Measurements from ENCODE around the gene TXNRD2.
"Not testable (repeated sequence)": the region's sequence is repeated elsewhere in the genome, so short reads cannot be mapped to it uniquely, and the experiment has no call there.

TXNRD2 gene

GRCh38 chr22:19927696-19928095 is 13.9 kb downstream of the TXNRD2 start:
- Histone ChIP-seq H3K9me3 (ENCODE audit: control insufficient read depth, low read length) (no peaks in the 10 kb centered on the region), H3K18ac (ENCODE audit: low read depth in 1 of 2, low read length in 2 of 2) (no peak overlapping the region), H3K23ac (ENCODE audit: low read length in 2 of 2) (no peak overlapping the region), H3K4me2 (ENCODE audit: low read length, poor library complexity, severe bottlenecking) (no peak overlapping the region), H2BK120ac (ENCODE audit: low read depth, low read length) (no peak overlapping the region), H3K27me3 (ENCODE audit: control insufficient read depth in 1 of 2, insufficient read depth in 1 of 2, low read length in 2 of 2) (no peaks in the 10 kb centered on the region), H2BK15ac (ENCODE audit: low read depth, poor library complexity, severe bottlenecking) (no peak overlapping the region), H3K27ac (ENCODE audit: low read length, poor library complexity, severe bottlenecking) (no peak overlapping the region), H3K4me1 (ENCODE audit: control insufficient read depth, insufficient read depth, low read depth, low read length) (no peaks in the 10 kb centered on the region), H2BK5ac (ENCODE audit: low read depth, low read length, poor library complexity, severe bottlenecking) (no peak overlapping the region), H3K14ac (ENCODE audit: low read length in 2 of 2) (no peak overlapping the region), H4K91ac (ENCODE audit: low read length) (no peak overlapping the region), H3K79me1 (replicated peaks; ENCODE audit: low read length, poor library complexity, severe bottlenecking) (peaks cover 4% of the 10 kb centered on the region), H3K9ac (ENCODE audit: low read length) (no peak overlapping the region), H2BK12ac (ENCODE audit: low read length in 2 of 2) (no peak overlapping the region), H4K8ac (ENCODE audit: low read length) (no peak overlapping the region), H3K36me3 (ENCODE audit: control insufficient read depth in 1 of 2, insufficient read depth in 2 of 2, low read depth in 1 of 2, low read length in 2 of 2) (peaks cover 7 to 12% of the 10 kb centered on the region in 2 experiments), H3K4me3 (ENCODE audit: insufficient read depth in 1 of 2, low read depth in 1 of 2, low read length in 2 of 2) (no peak overlapping the region), H2AFZ (ENCODE audit: low read depth, low read length) (no peak overlapping the region), H3K4ac (ENCODE audit: low read depth in 1 of 2, low read length in 2 of 2) (no peak overlapping the region), H2AK5ac (ENCODE audit: low read length, severe bottlenecking) (no peak overlapping the region)
- no peak for DNase-seq
- WGBS = 100% methylated on average over 2 of the region's 7 CpGs

DNA sequence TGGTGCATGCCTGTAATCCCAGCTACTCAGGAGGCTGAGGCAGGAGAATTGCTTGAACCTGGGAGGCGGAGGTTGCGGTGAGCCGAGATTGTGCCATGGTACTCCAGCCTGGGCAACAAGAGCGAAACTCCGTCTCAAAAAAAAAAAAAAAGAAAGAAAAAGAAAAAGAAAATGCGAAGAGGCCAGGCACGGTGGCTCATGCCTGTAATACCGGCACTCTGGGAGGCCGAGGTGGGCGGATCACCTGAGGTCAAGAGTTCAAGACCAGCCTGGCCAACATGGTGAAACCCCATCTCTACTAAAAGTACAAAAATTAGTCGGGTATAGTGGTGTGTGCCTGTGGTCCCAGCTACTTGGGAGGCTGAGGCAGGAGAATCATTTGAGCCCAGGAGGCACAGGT is 15.6 kb downstream of the TXNRD2 start:
- H3K9ac ChIP-seq (ENCODE audit: low read length); H3K4me1 ChIP-seq (ENCODE audit: control insufficient read depth, insufficient read depth, low read depth, low read length); H2BK5ac ChIP-seq (ENCODE audit: low read depth, low read length, poor library complexity, severe bottlenecking); H2AK5ac ChIP-seq (ENCODE audit: low read length, severe bottlenecking); H3K4me2 ChIP-seq (ENCODE audit: low read length, poor library complexity, severe bottlenecking); H4K8ac ChIP-seq (ENCODE audit: low read length); H3K18ac ChIP-seq (ENCODE audit: low read depth in 1 of 2, low read length in 2 of 2); H3K14ac ChIP-seq (ENCODE audit: low read length in 2 of 2); H2BK12ac ChIP-seq (ENCODE audit: low read length in 2 of 2); H2BK120ac ChIP-seq (ENCODE audit: low read depth, low read length); H3K27ac ChIP-seq (ENCODE audit: low read length, poor library complexity, severe bottlenecking); H3K23ac ChIP-seq (ENCODE audit: low read length in 2 of 2); H3K27me3 ChIP-seq (ENCODE audit: control insufficient read depth in 1 of 2, insufficient read depth in 1 of 2, low read length in 2 of 2); H2BK15ac ChIP-seq (ENCODE audit: low read depth, poor library complexity, severe bottlenecking); H3K79me1 ChIP-seq (replicated peaks; ENCODE audit: low read length, poor library complexity, severe bottlenecking); H4K91ac ChIP-seq (ENCODE audit: low read length); DNase-seq; H2AFZ ChIP-seq (ENCODE audit: low read depth, low read length); H3K4me3 ChIP-seq (ENCODE audit: insufficient read depth in 1 of 2, low read depth in 1 of 2, low read length in 2 of 2); H3K4ac ChIP-seq (ENCODE audit: low read depth in 1 of 2, low read length in 2 of 2); H3K9me3 ChIP-seq (ENCODE audit: control insufficient read depth, low read length): not testable (repeated sequence)
- 81% methylated on average over 11 of the region's 11 CpGs for WGBS
- H3K36me3 ChIP-seq (ENCODE audit: control insufficient read depth in 1 of 2, insufficient read depth in 2 of 2, low read depth in 1 of 2, low read length in 2 of 2) = peaks cover 7 to 12% of the 10 kb centered on the region in 2 experiments

DNA sequence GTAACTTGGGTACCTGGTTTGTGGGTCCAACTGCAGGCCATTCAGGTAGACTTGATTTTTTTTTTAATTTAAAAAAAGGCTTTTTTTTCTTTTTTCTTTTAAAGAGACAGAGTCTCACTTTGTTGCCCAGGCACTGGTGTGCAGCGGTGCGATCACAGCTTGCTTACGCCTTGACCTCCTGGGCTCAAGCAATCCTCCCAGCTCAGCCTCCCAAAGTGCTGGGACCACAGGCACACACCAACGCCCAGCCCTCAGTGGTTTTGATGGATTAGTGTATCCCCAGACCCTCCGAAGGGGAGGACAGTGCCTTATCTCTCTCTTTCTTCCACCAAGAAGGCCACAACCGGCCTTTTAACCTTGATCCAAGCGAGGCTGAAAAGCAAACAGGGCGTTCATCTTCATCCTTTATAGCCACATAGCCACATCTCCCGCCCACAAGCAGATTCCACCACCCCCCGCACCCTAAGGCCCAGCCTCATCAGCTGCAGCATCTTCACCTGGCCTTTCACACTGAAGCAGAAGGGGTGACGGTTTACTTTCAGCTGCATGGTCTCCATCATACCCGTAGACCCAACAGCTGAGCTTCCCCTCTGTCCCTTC is 17.6 kb downstream of the TXNRD2 start:
- no peak overlapping the region for H3K4ac ChIP-seq (ENCODE audit: low read depth in 1 of 2, low read length in 2 of 2)
- H3K9ac ChIP-seq (ENCODE audit: low read length) = no peak overlapping the region
- WGBS = 83% methylated on average over 12 of the region's 12 CpGs
- no peak overlapping the region for H2AFZ ChIP-seq (ENCODE audit: low read depth, low read length)
- H3K79me1 ChIP-seq (replicated peaks; ENCODE audit: low read length, poor library complexity, severe bottlenecking) = peaks cover 3% of the 10 kb centered on the region
- DNase-seq = no peak
- no peak overlapping the region for H3K14ac ChIP-seq (ENCODE audit: low read length in 2 of 2)
- peak overlapping the region; percentile 12 for H4K8ac ChIP-seq (ENCODE audit: low read length)
- H3K18ac ChIP-seq (ENCODE audit: low read depth in 1 of 2, low read length in 2 of 2) = no peak overlapping the region
- no peaks in the 10 kb centered on the region for H3K9me3 ChIP-seq (ENCODE audit: control insufficient read depth, low read length)
- no peaks in the 10 kb centered on the region for H3K4me1 ChIP-seq (ENCODE audit: control insufficient read depth, insufficient read depth, low read depth, low read length)
- no peak overlapping the region for H3K4me3 ChIP-seq (ENCODE audit: insufficient read depth in 1 of 2, low read depth in 1 of 2, low read length in 2 of 2)
- H3K23ac ChIP-seq (ENCODE audit: low read length in 2 of 2) = no peak overlapping the region
- peak overlapping the region; percentile 13 for H4K91ac ChIP-seq (ENCODE audit: low read length)
- no peak overlapping the region for H2BK12ac ChIP-seq (ENCODE audit: low read length in 2 of 2)
- H2BK15ac ChIP-seq (ENCODE audit: low read depth, poor library complexity, severe bottlenecking) = no peak overlapping the region
- no peak overlapping the region for H2BK5ac ChIP-seq (ENCODE audit: low read depth, low read length, poor library complexity, severe bottlenecking)
- H3K36me3 ChIP-seq (ENCODE audit: control insufficient read depth in 1 of 2, insufficient read depth in 2 of 2, low read depth in 1 of 2, low read length in 2 of 2) = peaks cover 0 to 9% of the 10 kb centered on the region in 2 experiments
- H2AK5ac ChIP-seq (ENCODE audit: low read length, severe bottlenecking) = no peak overlapping the region
- no peak overlapping the region for H2BK120ac ChIP-seq (ENCODE audit: low read depth, low read length)
- H3K27me3 ChIP-seq (ENCODE audit: control insufficient read depth in 1 of 2, insufficient read depth in 1 of 2, low read length in 2 of 2) = no peaks in the 10 kb centered on the region
- no peak overlapping the region for H3K4me2 ChIP-seq (ENCODE audit: low read length, poor library complexity, severe bottlenecking)
- H3K27ac ChIP-seq (ENCODE audit: low read length, poor library complexity, severe bottlenecking) = no peak overlapping the region

DNA sequence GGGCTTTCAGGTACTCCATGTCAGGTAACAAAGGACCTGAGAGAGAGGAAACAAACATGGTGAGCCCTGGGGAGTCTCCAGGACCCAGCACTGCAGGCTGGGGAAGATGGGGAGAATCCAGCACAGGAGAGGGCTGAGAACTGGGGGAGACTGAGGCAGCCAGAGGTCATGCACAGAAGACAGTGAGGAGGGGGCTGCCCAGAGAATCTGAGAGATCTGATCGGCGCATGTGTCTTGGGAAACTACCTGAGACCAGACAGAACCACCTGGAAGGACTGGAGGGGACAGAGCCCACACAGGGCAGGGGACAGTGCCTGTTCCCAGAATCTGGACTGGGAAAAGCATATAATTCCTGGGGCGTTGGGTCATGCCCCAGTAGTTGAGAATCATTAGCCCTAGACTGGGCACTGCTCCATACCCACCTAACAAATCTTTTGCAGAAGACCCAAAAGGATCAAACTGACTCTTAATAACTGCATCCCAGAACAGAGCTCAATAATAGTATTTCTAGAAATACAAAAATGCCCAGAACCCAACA is 20.0 kb downstream of the TXNRD2 start:
- Histone ChIP-seq H3K27me3 (ENCODE audit: control insufficient read depth in 1 of 2, insufficient read depth in 1 of 2, low read length in 2 of 2) (no peaks in the 10 kb centered on the region), H2BK5ac (ENCODE audit: low read depth, low read length, poor library complexity, severe bottlenecking) (no peak overlapping the region), H3K4me3 (ENCODE audit: insufficient read depth in 1 of 2, low read depth in 1 of 2, low read length in 2 of 2) (no peak overlapping the region), H3K9ac (ENCODE audit: low read length) (no peak overlapping the region), H4K91ac (ENCODE audit: low read length) (no peak overlapping the region), H3K23ac (ENCODE audit: low read length in 2 of 2) (no peak overlapping the region), H4K8ac (ENCODE audit: low read length) (no peak overlapping the region), H3K36me3 (ENCODE audit: control insufficient read depth in 1 of 2, insufficient read depth in 2 of 2, low read depth in 1 of 2, low read length in 2 of 2) (peaks cover 19 to 31% of the 10 kb centered on the region in 2 experiments), H2BK15ac (ENCODE audit: low read depth, poor library complexity, severe bottlenecking) (no peak overlapping the region), H3K14ac (ENCODE audit: low read length in 2 of 2) (no peak overlapping the region), H2BK12ac (ENCODE audit: low read length in 2 of 2) (no peak overlapping the region), H2AK5ac (ENCODE audit: low read length, severe bottlenecking) (no peak overlapping the region), H2AFZ (ENCODE audit: low read depth, low read length) (no peak overlapping the region), H3K18ac (ENCODE audit: low read depth in 1 of 2, low read length in 2 of 2) (no peak overlapping the region), H3K79me1 (replicated peaks; ENCODE audit: low read length, poor library complexity, severe bottlenecking) (peaks cover 3% of the 10 kb centered on the region), H3K27ac (ENCODE audit: low read length, poor library complexity, severe bottlenecking) (no peak overlapping the region), H3K4ac (ENCODE audit: low read depth in 1 of 2, low read length in 2 of 2) (no peak overlapping the region), H3K4me2 (ENCODE audit: low read length, poor library complexity, severe bottlenecking) (no peak overlapping the region), H3K4me1 (ENCODE audit: control insufficient read depth, insufficient read depth, low read depth, low read length) (no peaks in the 10 kb centered on the region), H3K9me3 (ENCODE audit: control insufficient read depth, low read length) (no peaks in the 10 kb centered on the region), H2BK120ac (ENCODE audit: low read depth, low read length) (no peak overlapping the region)
- WGBS = 75% methylated on average over 3 of the region's 3 CpGs
- no peak for DNase-seq
